Gastroesophageal sphincter (tissue), 4 donors: ENCODE data around the gene HMGN2. TPM values are rescaled to one million over a fixed set of nuclear protein-coding genes. Genes with fewer than 3 reads are reported as not detected.
"Not testable (repeated sequence)": the region's sequence is repeated elsewhere in the genome, so short reads cannot be mapped to it uniquely, and the experiment has no call there.

Experiments used
- ATAC-seq: fragments of 150-250 bp; one replicate; pipeline ENCODE4 v1.9.1; 2016; ENCODE audit warnings: mild to moderate bottlenecking, moderate library complexity
- H3K27ac ChIP-seq, 4 donors: fragments of 200-600 bp; sonication (generic) in 3 of 4; 1 replicate in 3 of 4; 2 replicates in 1 of 4; pipeline ENCODE4 v1.5.1; 2016 to 2019
- H3K27me3 ChIP-seq: fragments of 200-600 bp; sonication (generic); one replicate; pipeline ENCODE4 v1.5.1; 2019
- H3K36me3 ChIP-seq, 2 donors: fragments of 200-600 bp; sonication (generic); one replicate each; pipeline ENCODE4 v1.5.1; 2019; ENCODE audit warnings: control low read depth in 1 of 2
- H3K4me1 ChIP-seq, 3 donors: fragments of 200-600 bp; sonication (generic); 1 replicate in 2 of 3; 2 replicates in 1 of 3; pipeline ENCODE4 v1.5.1; 2016 to 2019; ENCODE audit warnings: control low read depth in 2 of 3
- H3K4me3 ChIP-seq, 2 donors: fragments of 200-600 bp; sonication (generic); one replicate each; pipeline ENCODE4 v1.5.1; 2019; ENCODE audit warnings: mild to moderate bottlenecking in 1 of 2, moderate library complexity in 1 of 2
- H3K9me3 ChIP-seq, 3 donors: fragments of 200-600 bp; sonication (generic); one replicate each; pipeline ENCODE4 v1.5.1; 2017 to 2019; ENCODE audit warnings: control low read depth in 2 of 3
- CTCF ChIP-seq, 4 experiments: fragments of 200-600 bp in 2 of 4; fragments of 450-650 bp in 2 of 4; sonication (generic) in 1 of 4; IDR thresholded peaks; one replicate each; pipeline ENCODE4 v1.5.1; 2017 to 2019; ENCODE audit warnings: antibody characterized with exemption in 4 of 4, mild to moderate bottlenecking in 2 of 4, moderate library complexity in 2 of 4
- EP300 ChIP-seq: sonication (generic); formaldehyde crosslinking; IDR thresholded peaks from one replicate; pipeline ENCODE4 v1.6.1; 2017; ENCODE audit warnings: antibody characterized with exemption, mild to moderate bottlenecking
- POLR2A ChIP-seq, 2 donors: fragments of 450-650 bp; IDR thresholded peaks; one replicate each; pipeline ENCODE4 v1.6.1; 2017; ENCODE audit warnings: antibody characterized with exemption in 2 of 2, mild to moderate bottlenecking in 2 of 2, moderate library complexity in 1 of 2
- POLR2AphosphoS5 ChIP-seq: sonication (generic); formaldehyde crosslinking; IDR thresholded peaks from one replicate; pipeline ENCODE4 v1.6.1; 2017; ENCODE audit warnings: antibody characterized with exemption
- WGBS, 2 donors: methylation state at CpG; one replicate each; pipeline ENCODE4 v1.1.5; 2018; ENCODE audit warnings: low coverage in 1 of 2; 5-methylcytosine and 5-hydroxymethylcytosine counted together
- total RNA-seq, 4 donors: library from RNA; depleted of rRNA; stranded (reverse); fragments of >200 nt; gene quantifications; one replicate each; pipeline ENCODE4 v1.1.0, GENCODE V29; 2016

HMGN2 gene
- total RNA-seq, 4 donors from 2014 or later, result 128 to 288 (median 252) TPM

GRCh38 chr1:26498894-26499293 is 26.7 kb downstream of the HMGN2 start:
- Histone ChIP-seq H3K4me1 (peaks cover 0 to 24% (median 7%) of the 10 kb centered on the region in 3 donors), H3K36me3 (no peaks in the 10 kb centered on the region), H3K27ac (no peak overlapping the region), H3K4me3 (no peak overlapping the region), H3K9me3 (no peaks in the 10 kb centered on the region), H3K27me3 (no peaks in the 10 kb centered on the region)
- ATAC-seq, result no peak
- 86 to 98% methylated on average over 5 to 6 of the region's 7 CpGs for WGBS, 2 donors
- TF ChIP-seq POLR2A (IDR thresholded peaks at IDR 0.05) (no peak), EP300 (no peak), POLR2AphosphoS5 (no peak)

- H3K9me3 ChIP-seq, result no peaks in the 10 kb centered on the region
- no CpG with 5 or more reads among the region's 74 CpGs for WGBS, 2 donors
- H3K27me3 ChIP-seq, result no peaks in the 10 kb centered on the region
- H3K4me3 ChIP-seq, result peak overlapping the region; percentile 54 to 79
- no peak for TF ChIP-seq CTCF (IDR thresholded peaks at IDR 0.05)
- peak; percentile 68 for TF ChIP-seq POLR2AphosphoS5
- TF ChIP-seq POLR2A (IDR thresholded peaks at IDR 0.05), result peak in 1 of 2 donors; percentile 68
- TF ChIP-seq EP300, result no peak
- peak overlapping the region; percentile 19 to 92 (median 91) for H3K27ac ChIP-seq
- ATAC-seq, result peak; percentile 88
- H3K36me3 ChIP-seq, result no peaks in the 10 kb centered on the region
- H3K4me1 ChIP-seq, result peaks cover 0 to 24% (median 7%) of the 10 kb centered on the region in 3 donors
Measured at GRCh38 chr1:26500488-26501175, 28.4 kb downstream of the HMGN2 start.

GRCh38 chr1:26510711-26511110 is 38.5 kb downstream of the HMGN2 start:
- H3K27ac ChIP-seq, H3K27me3 ChIP-seq, H3K36me3 ChIP-seq, H3K4me1 ChIP-seq, H3K9me3 ChIP-seq, H3K4me3 ChIP-seq, ATAC-seq: not testable (repeated sequence)
- 75 to 85% methylated on average over 1 to 2 of the region's 2 CpGs for WGBS, 2 donors

GRCh38 chr1:26515836-26516235 is 43.6 kb downstream of the HMGN2 start:
- not testable (repeated sequence) for H3K9me3 ChIP-seq, ATAC-seq, H3K4me3 ChIP-seq, H3K27ac ChIP-seq, H3K4me1 ChIP-seq, H3K36me3 ChIP-seq, H3K27me3 ChIP-seq
- 81 to 86% methylated on average over 1 to 4 of the region's 4 CpGs for WGBS, 2 donors

GRCh38 chr1:26516987-26517765 is 44.9 kb downstream of the HMGN2 start:
- ATAC-seq, result no peak
- 89% methylated on average over 3 of the region's 4 CpGs; no CpG with 5 or more reads in 1 of the 2 donors for WGBS, 2 donors

GRCh38 chr1:26517766-26518049 is 45.5 kb downstream of the HMGN2 start:
- Histone ChIP-seq H3K9me3 (no peaks in the 10 kb centered on the region), H3K27ac (no peak overlapping the region), H3K4me1 (no peaks in the 10 kb centered on the region), H3K36me3 (no peaks in the 10 kb centered on the region), H3K27me3 (no peaks in the 10 kb centered on the region), H3K4me3 (no peak overlapping the region)
- ATAC-seq, result no peak
- TF ChIP-seq POLR2A (IDR thresholded peaks at IDR 0.05) (no peak), CTCF (IDR thresholded peaks at IDR 0.05) (no peak), EP300 (no peak), POLR2AphosphoS5 (no peak)
- 67 to 83% methylated on average over 1 of the region's 1 CpG for WGBS, 2 donors

More at GRCh38 chr1:26516987-26517765, 44.9 kb downstream of the HMGN2 start:
- Histone ChIP-seq H3K27me3 (no peaks in the 10 kb centered on the region), H3K36me3 (no peaks in the 10 kb centered on the region), H3K9me3 (no peaks in the 10 kb centered on the region), H3K27ac (no peak overlapping the region), H3K4me1 (no peaks in the 10 kb centered on the region), H3K4me3 (no peak overlapping the region)
- TF ChIP-seq POLR2AphosphoS5 (no peak), EP300 (no peak), POLR2A (IDR thresholded peaks at IDR 0.05) (no peak), CTCF (IDR thresholded peaks at IDR 0.05) (no peak)
